ENCODE measurements around the gene LETM1. TPM values are rescaled to one million over a fixed set of nuclear protein-coding genes. Genes with fewer than 3 reads are reported as not detected.

LETM1 gene
- total and polyA plus RNA-seq, 2 of the 8 experiments (the other 6 are each of a cell fraction or from before 2014, with no cell fraction given), result 19.8 to 50.1 TPM

- Histone ChIP-seq H4K91ac (replicated peaks; ENCODE audit: insufficient read length, low read length) (no peak overlapping the region), H3K4me3 (ENCODE audit: extremely low read depth in 1 of 4, insufficient read depth in 2 of 4, low read depth in 3 of 4, low read length in 4 of 4) (no peak overlapping the region), H2BK20ac (ENCODE audit: low read length) (no peak overlapping the region), H3K9me3 (ENCODE audit: insufficient read depth in 2 of 2, low read depth in 1 of 2, low read length in 1 of 2) (no peaks in the 10 kb centered on the region), H3K27ac (ENCODE audit: low read depth, low read length) (no peak overlapping the region), H4K8ac (ENCODE audit: extremely low read depth, insufficient read depth, low read length) (peak overlapping the region; percentile 1; the same call in 1 of the 2 replicates), H3K18ac (ENCODE audit: extremely low read depth, low read length) (no peak overlapping the region), H3K79me2 (ENCODE audit: control insufficient read depth in 1 of 2, insufficient read depth in 2 of 2, low read length in 2 of 2) (peaks cover 0 to 30% of the 10 kb centered on the region in 2 experiments; a peak in 3 of 4 replicates), H3K14ac (ENCODE audit: insufficient read length) (no peak overlapping the region), H2BK12ac (ENCODE audit: low read depth, low read length) (no peak overlapping the region), H3K56ac (replicated peaks; ENCODE audit: insufficient read length, low read depth, low read length) (no peak overlapping the region), H4K5ac (ENCODE audit: insufficient read length, low read depth, low read length) (no peak overlapping the region), H2AK5ac (ENCODE audit: low read depth, low read length) (no peak overlapping the region), H2BK5ac (ENCODE audit: low read depth, low read length) (no peak overlapping the region), H3K4me2 (ENCODE audit: insufficient read depth in 1 of 2, low read depth in 2 of 2, low read length in 2 of 2) (no peak overlapping the region), H3K23me2 (ENCODE audit: low read depth, low read length) (peaks cover 5% of the 10 kb centered on the region), H3K4me1 (replicated peaks in 1 of 4; ENCODE audit: control insufficient read depth in 3 of 4, insufficient read depth in 4 of 4, low read length in 3 of 4) (peaks cover 0 to 4% (median 3%) of the 10 kb centered on the region in 4 experiments; a peak in 4 of 7 replicates), H2BK15ac (ENCODE audit: low read length) (no peak overlapping the region), H3K4ac (replicated peaks; ENCODE audit: insufficient read length, low read depth, low read length) (no peak overlapping the region), H3K9ac (replicated peaks in 1 of 4; ENCODE audit: extremely low read depth in 1 of 4, low read depth in 3 of 4, low read length in 3 of 4) (no peak overlapping the region), H2BK120ac (replicated peaks; ENCODE audit: low read depth, low read length) (no peak overlapping the region), H4K20me1 (replicated peaks in 1 of 2; ENCODE audit: control insufficient read depth in 1 of 2, insufficient read depth in 2 of 2, low read length in 2 of 2) (peaks cover 14 to 17% of the 10 kb centered on the region in 2 experiments), H3K23ac (ENCODE audit: insufficient read length) (no peak overlapping the region), H3K36me3 (ENCODE audit: control insufficient read depth in 2 of 4, insufficient read depth in 4 of 4, low read length in 3 of 4) (peaks cover 0 to 3% (median 0%) of the 10 kb centered on the region in 4 experiments; a peak in 1 of 8 replicates), H3K79me1 (ENCODE audit: low read depth, low read length) (peaks cover 20% of the 10 kb centered on the region), H2AFZ (ENCODE audit: low read length) (no peak overlapping the region), H3K27me3 (replicated peaks in 1 of 4; ENCODE audit: control insufficient read depth in 3 of 4, extremely low read depth in 1 of 4, insufficient read depth in 3 of 4, low read length in 3 of 4) (peaks cover 0 to 4% (median 2%) of the 10 kb centered on the region in 4 experiments; a peak in 3 of 7 replicates)
- no peak for DNase-seq (ENCODE audit: low read depth in 1 of 2, low spot score in 2 of 2)
- POLR2A ChIA-PET (ENCODE audit: partially characterized antibody), result interaction anchor here (0.6 to 1.3 kb wide), 2 partner anchors 59 to 96 kb away, joined by 3 to 6 read pairs; no protein-coding TSS in a partner anchor
- no peak for FAIRE-seq
- CTCF ChIA-PET (ENCODE audit: partially characterized antibody), result interaction anchor here (0.7 to 6.0 kb wide), 9 partner anchors 8 to 645 kb away, joined by 3 to 35 read pairs (median 3); no protein-coding TSS in a partner anchor
- TF ChIP-seq CTCF (IDR thresholded peaks at IDR 0.05; ENCODE audit: control extremely low read depth in 1 of 3, insufficient read depth in 1 of 3, low read depth in 1 of 3, low read length in 3 of 3) (peak in 1 of 3 experiments; percentile 20; a peak in 1 of 4 replicates), EGR1 (IDR thresholded peaks at IDR 0.05; ENCODE audit: borderline replicate concordance, low read depth, low read length) (no peak), PHF8 (conservative IDR thresholded peaks at IDR 0.05; ENCODE audit: low read depth, low read length) (no peak), CEBPB (IDR thresholded peaks at IDR 0.05; ENCODE audit: low read depth, low read length) (no peak)
- 90% methylated on average over 11 of the region's 11 CpGs; no CpG with 5 or more reads in 1 of the 2 experiments for WGBS, 2 experiments (ENCODE audit: extremely low coverage in 1 of 2, insufficient coverage in 1 of 2, insufficient read length in 1 of 2, insufficient replicate concordance in 2 of 2, low coverage in 1 of 2, low lambda C conversion rate in 2 of 2, missing lambda C conversion rate in 1 of 2)
These were observed 4.8 kb downstream of the LETM1 start for GRCh38 chr4:1851160-1851559.
